Left lung (tissue), 10 donors: ENCODE data around the gene MTCP1. TPM values are rescaled to one million over a fixed set of nuclear protein-coding genes. Genes with fewer than 3 reads are reported as not detected.

ENCODE experiments used
- ATAC-seq: fragments of 200-7000 bp; cut with Tn5 transposase; one replicate; pipeline ENCODE4 v1.9.1; 2020; ENCODE audit warnings: moderate library complexity
- DNase-seq, 4 donors: peaks; one replicate each; pipeline ENCODE4 v3.0.0-alpha.2; 2013 to 2020
- H3K27ac ChIP-seq, 2 donors: fragments of 200-600 bp; sonication (generic) in 1 of 2; one replicate each; pipeline versions ENCODE4 v1.5.0 to v1.8.0; 2020 to 2021
- H3K27me3 ChIP-seq, 2 donors: fragments of 200-600 bp; sonication (generic) in 1 of 2; one replicate each; pipeline versions ENCODE4 v1.5.0 to v1.8.0; 2020 to 2021
- H3K36me3 ChIP-seq, 2 donors: fragments of 200-600 bp; sonication (generic) in 1 of 2; one replicate each; pipeline versions ENCODE4 v1.5.0 to v1.8.0; 2020 to 2021
- H3K4me1 ChIP-seq, 2 donors: fragments of 200-600 bp; one replicate each; pipeline ENCODE4 v1.8.0; 2021
- H3K4me3 ChIP-seq, 2 donors: fragments of 200-600 bp; sonication (generic) in 1 of 2; one replicate each; pipeline versions ENCODE4 v1.5.0 to v1.8.0; 2020 to 2021; ENCODE audit warnings: mild to moderate bottlenecking in 1 of 2
- H3K9me3 ChIP-seq, 2 donors: fragments of 200-600 bp; sonication (generic) in 1 of 2; one replicate each; pipeline versions ENCODE4 v1.5.0 to v1.8.0; 2020 to 2021
- intact Hi-C, 2 donors: fragments of 100-400 bp; cut with DNase I; formaldehyde crosslinking; loops; one replicate each; pipeline versions ENCODE4 v1.11.2 to v1.14.2; 2022
- polyA plus RNA-seq, 6 donors: library from polyadenylated mRNA; unstranded; fragments of 120-200 nt; gene quantifications; one replicate each; pipeline ENCODE4 v1.2.1, GENCODE V29; 2013; ENCODE audit not compliant: insufficient read length in 6 of 6
- total RNA-seq, 2 donors: library from RNA; stranded (reverse); fragmentation: NEBNext Ultra II Directional; extraction: Animal tissue kit (Norgen Biotek cat#: 25700); gene quantifications; one replicate each; pipeline ENCODE4 v1.2.1, GENCODE V29; 2021
- TF ChIP-seq, protein P1 (sequence below), 2 donors: fragments of 200-600 bp; sonication (generic) in 1 of 2; IDR thresholded peaks; one replicate each; pipeline versions ENCODE4 v1.5.0 to v1.8.0; 2021; ENCODE audit warnings: antibody characterized with exemption in 2 of 2
- donor health status: DM: no; HTN: yes; CAD: no.
- donor health status: DM: no; HTN: no; CAD: no.

Gene MTCP1
- total and polyA plus RNA-seq, 8 donors = 11.5 to 27.0 (median 20.9) TPM

- peak; percentile 3 for ATAC-seq
- no peaks in the 10 kb centered on the region for H3K9me3 ChIP-seq
- H3K27ac ChIP-seq = peak overlapping the region; percentile 80 to 86
- TF ChIP-seq, protein P1, sequence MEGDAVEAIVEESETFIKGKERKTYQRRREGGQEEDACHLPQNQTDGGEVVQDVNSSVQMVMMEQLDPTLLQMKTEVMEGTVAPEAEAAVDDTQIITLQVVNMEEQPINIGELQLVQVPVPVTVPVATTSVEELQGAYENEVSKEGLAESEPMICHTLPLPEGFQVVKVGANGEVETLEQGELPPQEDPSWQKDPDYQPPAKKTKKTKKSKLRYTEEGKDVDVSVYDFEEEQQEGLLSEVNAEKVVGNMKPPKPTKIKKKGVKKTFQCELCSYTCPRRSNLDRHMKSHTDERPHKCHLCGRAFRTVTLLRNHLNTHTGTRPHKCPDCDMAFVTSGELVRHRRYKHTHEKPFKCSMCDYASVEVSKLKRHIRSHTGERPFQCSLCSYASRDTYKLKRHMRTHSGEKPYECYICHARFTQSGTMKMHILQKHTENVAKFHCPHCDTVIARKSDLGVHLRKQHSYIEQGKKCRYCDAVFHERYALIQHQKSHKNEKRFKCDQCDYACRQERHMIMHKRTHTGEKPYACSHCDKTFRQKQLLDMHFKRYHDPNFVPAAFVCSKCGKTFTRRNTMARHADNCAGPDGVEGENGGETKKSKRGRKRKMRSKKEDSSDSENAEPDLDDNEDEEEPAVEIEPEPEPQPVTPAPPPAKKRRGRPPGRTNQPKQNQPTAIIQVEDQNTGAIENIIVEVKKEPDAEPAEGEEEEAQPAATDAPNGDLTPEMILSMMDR (IDR thresholded peaks at IDR 0.05) = no peak
- H3K27me3 ChIP-seq = no peaks in the 10 kb centered on the region
- intact Hi-C loops = no loop called here
- H3K4me3 ChIP-seq = peak overlapping the region; percentile 45 to 63
- peaks cover 0 to 23% of the 10 kb centered on the region in 2 donors for H3K4me1 ChIP-seq
- H3K36me3 ChIP-seq = peaks cover 0 to 4% of the 10 kb centered on the region in 2 donors
- DNase-seq = peak in 1 of 4 donors; percentile 76
These were observed 851 bp upstream of the MTCP1 start for GRCh38 chrX:155071694-155072280.

DNA sequence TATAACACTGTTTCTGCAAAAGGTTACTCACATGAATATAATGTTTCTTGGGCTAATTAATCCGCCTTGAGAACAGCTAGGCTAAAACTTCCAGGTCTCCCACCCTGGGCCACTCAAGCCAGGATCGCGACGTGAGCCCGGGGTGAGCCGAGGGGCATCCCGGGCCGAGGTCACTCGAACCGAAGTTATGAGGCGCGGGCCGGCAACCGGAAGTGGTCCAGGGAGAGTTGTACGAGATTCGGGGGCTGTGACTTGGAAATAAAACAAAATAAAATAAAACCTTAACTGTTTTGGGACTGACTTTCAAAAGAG lies 317 bp downstream of the MTCP1 start:
- Histone ChIP-seq H3K4me1 (peaks cover 0 to 23% of the 10 kb centered on the region in 2 donors), H3K4me3 (peak overlapping the region; percentile 35 to 55), H3K27me3 (no peaks in the 10 kb centered on the region), H3K9me3 (no peaks in the 10 kb centered on the region), H3K36me3 (no peaks in the 10 kb centered on the region), H3K27ac (peak overlapping the region; percentile 80 to 86)
- ATAC-seq = peak; percentile 8
- DNase-seq = no peak
- TF ChIP-seq, protein P1 (IDR thresholded peaks at IDR 0.05) = no peak
- intact Hi-C loops = no loop called here

- intact Hi-C loops = no loop called here
- Histone ChIP-seq H3K36me3 (no peaks in the 10 kb centered on the region), H3K4me1 (peaks cover 0 to 23% of the 10 kb centered on the region in 2 donors), H3K27me3 (no peaks in the 10 kb centered on the region), H3K9me3 (no peaks in the 10 kb centered on the region), H3K27ac (peak overlapping the region in 1 of 2 donors; percentile 86), H3K4me3 (peak overlapping the region; percentile 35 to 55)
- TF ChIP-seq, protein P1 (IDR thresholded peaks at IDR 0.05) = no peak
- ATAC-seq = no peak
- peak in 1 of 4 donors; percentile 8 for DNase-seq
These were observed 898 bp downstream of the MTCP1 start for GRCh38 chrX:155070038-155070437.

DNA sequence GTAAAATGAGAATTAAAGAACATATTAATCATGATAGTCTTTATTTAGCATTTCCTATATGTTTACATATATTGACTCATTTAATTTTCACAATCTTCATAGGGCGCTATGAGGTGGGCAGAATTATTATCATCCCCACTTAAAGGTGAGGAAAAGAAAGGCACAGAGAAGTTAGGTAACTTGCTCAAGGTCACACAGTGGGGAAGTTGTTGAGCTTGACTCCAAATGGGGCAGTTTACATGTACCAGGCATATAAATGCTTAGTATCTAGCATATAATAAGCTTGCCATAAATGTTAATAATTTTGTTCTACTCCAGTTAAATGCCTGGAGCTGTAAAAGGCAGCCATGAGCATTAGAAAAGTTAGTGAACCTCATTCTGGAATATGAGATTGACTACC lies 1.5 kb downstream of the MTCP1 start:
- no peaks in the 10 kb centered on the region for H3K27me3 ChIP-seq
- H3K4me3 ChIP-seq = peak overlapping the region in 1 of 2 donors; percentile 55
- no peaks in the 10 kb centered on the region for H3K36me3 ChIP-seq
- ATAC-seq = no peak
- no peak overlapping the region for H3K27ac ChIP-seq
- H3K4me1 ChIP-seq = peaks cover 0 to 23% of the 10 kb centered on the region in 2 donors
- TF ChIP-seq, protein P1 (IDR thresholded peaks at IDR 0.05) = no peak
- no peaks in the 10 kb centered on the region for H3K9me3 ChIP-seq
- DNase-seq = no peak
- intact Hi-C loops = no loop called here

DNA sequence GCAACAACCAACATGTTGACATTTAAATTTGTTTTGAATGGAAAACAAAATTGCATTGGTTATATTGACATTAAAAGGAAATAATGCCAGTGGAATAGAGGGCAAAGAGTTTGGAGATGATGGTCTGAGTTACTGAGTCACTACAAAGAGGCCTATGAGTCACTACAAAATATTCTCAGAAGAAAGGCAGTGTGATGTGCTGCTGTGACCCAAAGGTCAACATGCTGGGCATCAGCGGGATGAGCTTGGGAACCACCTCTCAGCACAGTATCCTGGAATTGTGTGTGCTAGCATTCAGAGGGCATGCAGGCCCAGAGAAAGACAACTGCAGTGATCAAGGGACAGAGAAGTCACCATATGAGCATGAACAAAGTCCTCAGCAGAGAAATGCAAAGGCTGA lies 2.8 kb downstream of the MTCP1 start:
- H3K4me1 ChIP-seq = peaks cover 0 to 22% of the 10 kb centered on the region in 2 donors
- H3K27ac ChIP-seq = no peak overlapping the region
- H3K4me3 ChIP-seq = no peak overlapping the region
- ATAC-seq (no peak), DNase-seq (no peak)
- TF ChIP-seq, protein P1 (IDR thresholded peaks at IDR 0.05) = no peak
- intact Hi-C loops = no loop called here
- H3K9me3 ChIP-seq = no peaks in the 10 kb centered on the region
- no peaks in the 10 kb centered on the region for H3K27me3 ChIP-seq
- H3K36me3 ChIP-seq = no peaks in the 10 kb centered on the region
